ENCODE data around the gene FGF19.
"Not testable (repeated sequence)": the region's sequence is repeated elsewhere in the genome, so short reads cannot be mapped to it uniquely, and the experiment has no call there.

Gene FGF19

GRCh38 chr11:69696749-69697468 is 6.9 kb downstream of the FGF19 start:
- DNase-seq (ENCODE audit: low read depth in 1 of 2, low spot score in 1 of 2) = no peak

GRCh38 chr11:69695995-69696394 is 7.8 kb downstream of the FGF19 start:
- DNase-seq (ENCODE audit: low read depth in 1 of 2, low spot score in 1 of 2) = not testable (repeated sequence)

GRCh38 chr11:69695581-69695980 is 8.2 kb downstream of the FGF19 start:
- DNase-seq (ENCODE audit: low read depth in 1 of 2, low spot score in 1 of 2) = no peak

- no peak for DNase-seq (ENCODE audit: low read depth in 1 of 2, low spot score in 1 of 2)
Observed at GRCh38 chr11:69694781-69695180, 9.0 kb downstream of the FGF19 start.

GRCh38 chr11:69692422-69692821 is 11.4 kb downstream of the FGF19 start:
- no peak for DNase-seq (ENCODE audit: low read depth in 1 of 2, low spot score in 1 of 2)

GRCh38 chr11:69691463-69691862 is 12.4 kb downstream of the FGF19 start:
- DNase-seq (ENCODE audit: low read depth in 1 of 2, low spot score in 1 of 2) = no peak

GRCh38 chr11:69689484-69690319 is 14.1 kb downstream of the FGF19 start:
- DNase-seq (ENCODE audit: low read depth in 1 of 2, low spot score in 1 of 2) = no peak

GRCh38 chr11:69687969-69688771 is 15.7 kb downstream of the FGF19 start:
- not testable (repeated sequence) for DNase-seq (ENCODE audit: low read depth in 1 of 2, low spot score in 1 of 2)

- DNase-seq (ENCODE audit: low read depth in 1 of 2, low spot score in 1 of 2) = no peak
Observed at GRCh38 chr11:69686856-69687255, 17.0 kb downstream of the FGF19 start.

GRCh38 chr11:69686452-69686851 is 17.4 kb downstream of the FGF19 start:
- no peak for DNase-seq (ENCODE audit: low read depth in 1 of 2, low spot score in 1 of 2)

GRCh38 chr11:69685348-69685747 is 18.5 kb downstream of the FGF19 start:
- DNase-seq (ENCODE audit: low read depth in 1 of 2, low spot score in 1 of 2) = no peak

GRCh38 chr11:69684651-69685050 is 19.2 kb downstream of the FGF19 start:
- no peak for DNase-seq (ENCODE audit: low read depth in 1 of 2, low spot score in 1 of 2)

- DNase-seq (ENCODE audit: low read depth in 1 of 2, low spot score in 1 of 2) = no peak
Observed at GRCh38 chr11:69683764-69684333, 20.0 kb downstream of the FGF19 start.

GRCh38 chr11:69682681-69683326 is 21.0 kb downstream of the FGF19 start:
- no peak for DNase-seq (ENCODE audit: low read depth in 1 of 2, low spot score in 1 of 2)

- no peak for DNase-seq (ENCODE audit: low read depth in 1 of 2, low spot score in 1 of 2)
Observed at GRCh38 chr11:69682221-69682620, 21.6 kb downstream of the FGF19 start.

GRCh38 chr11:69680688-69681087 is 23.1 kb downstream of the FGF19 start:
- no peak for DNase-seq (ENCODE audit: low read depth in 1 of 2, low spot score in 1 of 2)

- no peak for DNase-seq (ENCODE audit: low read depth in 1 of 2, low spot score in 1 of 2)
Observed at GRCh38 chr11:69677749-69678148, 26.1 kb downstream of the FGF19 start.

GRCh38 chr11:69674886-69675714 is 28.7 kb downstream of the FGF19 start, which contains the start of gene LTO1:
LTO1 (minus strand) TSS chr11:69675353; CDS start chr11:69675239, 114 bp downstream.
- peak; percentile 91 to 95 for DNase-seq (ENCODE audit: low read depth in 1 of 2, low spot score in 1 of 2)

GRCh38 chr11:69674267-69674885 is 29.4 kb downstream of the FGF19 start:
- DNase-seq (ENCODE audit: low read depth in 1 of 2, low spot score in 1 of 2) = no peak
